ENCODE data around the gene LRRC75B.
"Not testable (repeated sequence)": the region's sequence is repeated elsewhere in the genome, so short reads cannot be mapped to it uniquely, and the experiment has no call there.

LRRC75B gene

DNA sequence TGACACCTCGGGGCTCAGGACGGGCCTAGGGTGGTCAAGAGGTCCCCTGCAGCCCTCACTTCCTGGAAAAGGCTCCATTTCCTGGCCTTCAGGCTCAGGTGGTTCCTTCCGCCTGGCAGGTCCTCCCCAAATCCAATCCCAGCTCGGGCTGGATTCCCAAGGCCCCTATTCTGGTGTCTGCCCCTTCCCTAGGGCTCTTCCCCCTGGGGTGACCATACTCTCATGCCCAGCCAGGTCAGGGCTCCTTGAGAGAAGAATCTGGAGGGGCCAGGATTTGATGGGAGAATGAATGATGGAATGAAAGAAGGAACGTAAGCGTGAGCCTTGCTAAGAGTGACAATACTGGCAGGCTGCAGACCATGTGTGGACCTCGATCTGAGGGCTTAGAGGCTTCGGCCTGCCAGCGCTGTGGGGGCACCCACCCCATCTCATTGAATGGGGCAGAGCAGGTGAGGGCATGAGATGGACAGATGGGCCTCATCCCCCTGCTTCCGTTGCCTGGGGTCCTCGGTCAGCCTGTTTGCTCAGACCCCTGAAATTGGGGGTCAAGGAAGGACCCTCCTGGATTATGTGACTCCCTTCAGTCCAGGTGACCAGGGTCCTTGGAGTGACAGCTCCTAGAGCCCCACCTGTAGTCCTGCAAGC lies 9.4 kb upstream of the LRRC75B start:
- not testable (repeated sequence) for DNase-seq (ENCODE audit: low spot score)

DNA sequence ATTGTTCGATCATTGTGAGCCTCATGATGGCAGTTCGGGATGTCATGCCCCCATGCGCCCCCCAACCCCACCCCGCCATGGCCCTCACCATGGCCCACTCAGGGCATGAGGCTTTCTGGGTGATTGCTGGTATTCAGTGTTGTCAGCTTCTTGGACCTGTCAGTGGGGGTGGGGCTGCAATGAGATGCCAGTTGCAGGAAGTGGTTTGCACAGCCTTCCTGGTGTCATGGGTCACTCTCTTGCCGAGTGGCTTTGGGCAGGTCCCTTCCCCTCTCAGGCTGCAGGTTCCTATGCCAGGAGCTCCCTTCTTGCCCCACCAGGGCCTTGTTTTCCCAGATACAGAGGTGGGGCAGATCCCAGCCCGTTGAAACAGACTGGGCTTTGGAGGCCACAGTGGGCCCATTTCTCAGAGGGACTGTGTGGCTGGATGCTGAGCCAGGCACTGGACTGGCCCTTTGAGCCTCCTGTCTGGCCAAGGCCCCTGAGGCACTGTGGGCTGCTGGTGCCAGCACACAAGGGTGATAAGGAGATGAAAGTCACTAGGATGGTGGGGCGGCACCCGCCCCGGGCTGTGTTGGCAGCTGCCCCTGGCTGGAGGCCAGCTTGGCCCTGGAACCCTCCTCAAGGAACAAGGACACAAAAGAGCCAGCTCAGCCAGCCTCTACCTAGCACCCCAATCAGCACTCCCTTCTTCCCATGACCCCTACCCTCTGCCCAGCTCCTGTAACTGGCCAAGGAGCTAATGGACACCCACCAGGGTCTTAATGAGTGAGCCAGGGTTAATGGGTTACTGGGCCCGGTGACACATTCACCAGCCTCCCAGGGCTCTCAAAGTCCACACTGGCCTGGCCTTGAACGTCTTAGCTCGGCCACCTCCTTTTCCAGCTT lies 8.6 kb upstream of the LRRC75B start:
- DNase-seq (ENCODE audit: low spot score): no peak

DNA sequence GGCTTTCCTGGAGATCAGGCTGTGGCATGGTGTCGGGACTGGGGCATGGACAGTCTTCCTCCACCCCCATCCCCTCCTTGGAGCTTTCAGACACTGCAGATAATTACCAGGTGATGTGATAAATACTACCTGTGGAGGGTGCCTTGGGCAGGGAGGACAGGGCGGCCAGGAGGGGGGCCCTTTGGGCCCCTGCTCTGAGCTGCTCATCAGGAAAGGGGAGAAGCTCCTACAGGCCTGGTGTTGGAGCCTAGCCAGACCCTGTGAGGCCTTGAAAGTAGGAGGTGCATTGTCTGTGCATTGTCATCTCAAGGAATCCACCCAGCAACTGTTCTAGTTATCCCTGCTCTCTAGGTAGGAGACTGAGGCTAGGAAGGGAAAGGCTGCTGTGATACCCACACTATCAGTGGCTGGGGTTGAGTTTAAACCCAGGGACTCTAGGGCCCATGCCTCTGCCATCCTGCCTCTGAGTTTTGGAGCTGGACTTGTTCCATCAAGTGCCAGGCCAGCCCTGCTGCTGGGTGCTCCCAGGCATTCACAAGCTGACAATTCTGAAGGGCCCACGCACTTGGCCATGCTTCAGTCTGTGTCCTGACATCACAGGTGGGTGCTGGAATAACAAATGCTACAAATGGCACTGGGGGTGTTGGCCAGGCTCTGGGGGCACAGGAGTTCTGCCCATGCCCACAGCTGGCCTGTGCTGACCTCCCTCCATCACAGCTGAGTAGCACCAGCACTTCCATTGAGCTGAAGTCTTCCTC lies 7.3 kb upstream of the LRRC75B start:
- DNase-seq (ENCODE audit: low spot score): not testable (repeated sequence)

DNA sequence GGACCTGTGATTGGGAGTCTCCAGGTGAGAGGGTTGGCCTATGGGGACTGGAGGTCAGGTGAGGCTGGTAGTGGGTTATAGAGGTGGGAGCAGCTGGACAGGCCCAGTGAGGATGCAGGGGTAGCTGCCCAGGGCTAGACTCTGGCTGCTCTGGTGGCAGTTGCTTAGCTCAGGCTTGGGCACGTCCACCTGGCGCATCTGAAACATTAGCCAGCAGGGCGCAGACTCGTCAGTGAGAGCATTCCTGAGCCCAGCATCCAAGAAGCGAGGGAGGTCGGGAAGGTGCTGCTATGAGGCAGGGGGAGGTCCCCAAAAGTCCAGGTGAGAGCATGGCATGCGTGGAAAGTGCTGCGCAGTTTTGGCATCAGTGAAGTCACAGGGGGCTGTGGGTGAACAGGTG lies 6.6 kb upstream of the LRRC75B start:
- no peak for DNase-seq (ENCODE audit: low spot score)

DNA sequence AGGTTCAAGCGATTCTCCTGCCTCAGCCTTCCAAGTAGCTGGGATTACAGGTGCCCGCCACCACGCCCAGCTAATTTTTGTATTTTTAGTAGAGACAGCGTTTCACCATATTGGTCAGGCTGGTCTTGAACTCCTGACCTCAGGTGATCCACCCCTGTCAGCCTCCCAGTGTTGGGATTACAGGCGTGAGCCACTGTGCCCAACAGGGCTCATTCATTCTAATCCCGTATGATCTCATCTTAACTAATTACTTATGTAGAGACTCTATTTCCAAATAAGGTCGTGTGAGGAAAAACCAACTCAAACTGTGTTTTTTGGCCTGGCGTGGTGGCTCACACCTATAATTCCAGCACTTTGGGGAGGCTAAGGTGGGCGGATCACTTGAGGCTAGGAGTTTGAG lies 4.2 kb upstream of the LRRC75B start:
- not testable (repeated sequence) for DNase-seq (ENCODE audit: low spot score)

DNA sequence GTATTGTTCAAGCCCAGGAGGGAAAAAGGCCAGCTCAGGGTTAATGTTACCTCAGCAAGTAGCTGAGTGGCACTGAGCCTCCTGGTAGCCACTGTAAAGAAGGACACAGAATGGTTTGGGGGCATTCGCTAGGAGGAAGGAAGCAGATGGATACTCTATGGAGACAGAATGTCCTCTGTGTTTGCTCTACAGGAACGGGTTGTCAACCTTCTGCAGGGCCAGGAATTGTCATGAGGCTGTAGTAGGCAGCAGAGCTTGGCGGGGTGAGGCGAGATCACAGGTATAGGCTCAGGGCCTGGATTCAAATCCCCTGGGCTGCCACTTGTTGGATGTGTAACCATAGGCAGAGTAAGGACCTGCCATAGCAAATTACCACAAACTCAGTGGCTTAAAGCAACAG lies 3.0 kb upstream of the LRRC75B start:
- DNase-seq (ENCODE audit: low spot score): no peak

DNA sequence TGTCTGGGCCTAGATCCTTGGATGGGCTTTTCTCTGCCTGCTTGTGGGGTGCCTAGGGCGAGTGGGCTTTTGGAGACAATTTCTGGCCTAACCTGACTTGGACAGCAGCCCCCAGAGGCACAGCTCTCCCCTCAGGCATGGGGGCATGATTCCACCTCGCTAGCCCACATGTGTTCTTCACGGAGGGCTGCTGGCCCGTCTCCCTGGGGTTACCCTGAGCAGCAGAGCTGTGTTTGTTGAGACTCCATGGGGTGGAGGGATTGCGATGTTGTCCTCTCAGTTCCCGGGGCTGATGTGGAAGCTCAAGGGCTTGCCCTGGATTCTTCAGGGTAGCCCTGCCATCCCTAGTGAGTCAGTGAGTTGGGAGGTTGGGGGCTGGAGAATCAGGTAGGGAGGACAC lies 2.4 kb upstream of the LRRC75B start:
- no peak for DNase-seq (ENCODE audit: low spot score)

DNA sequence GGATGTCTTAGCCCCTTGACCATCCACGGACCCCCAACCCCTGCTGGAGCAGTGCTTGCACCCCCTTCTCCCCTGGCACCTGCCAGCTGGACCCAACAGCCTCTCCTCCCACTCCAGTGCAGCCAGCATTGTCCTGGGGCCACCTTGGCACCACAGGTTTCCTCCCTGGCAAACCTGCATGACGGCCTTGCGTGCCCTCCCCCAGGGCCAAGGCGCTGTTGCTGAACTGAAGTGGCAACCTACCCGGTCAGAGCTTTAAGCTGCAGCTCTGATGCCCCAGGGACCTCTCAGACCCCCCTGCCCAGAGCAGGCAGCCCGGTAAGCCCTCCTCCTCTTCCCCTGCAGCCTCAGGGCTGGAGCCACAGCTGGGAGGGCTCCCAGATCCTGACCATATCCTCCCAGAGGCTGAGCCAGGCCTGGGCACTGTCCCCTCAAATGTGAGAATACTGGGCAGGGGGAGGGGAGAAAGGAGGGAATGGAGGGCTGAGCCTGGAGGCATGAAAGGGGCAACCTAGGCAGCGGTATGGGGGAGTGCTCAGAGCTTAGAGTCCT lies 1.8 kb upstream of the LRRC75B start:
- DNase-seq (ENCODE audit: low spot score): no peak

DNA sequence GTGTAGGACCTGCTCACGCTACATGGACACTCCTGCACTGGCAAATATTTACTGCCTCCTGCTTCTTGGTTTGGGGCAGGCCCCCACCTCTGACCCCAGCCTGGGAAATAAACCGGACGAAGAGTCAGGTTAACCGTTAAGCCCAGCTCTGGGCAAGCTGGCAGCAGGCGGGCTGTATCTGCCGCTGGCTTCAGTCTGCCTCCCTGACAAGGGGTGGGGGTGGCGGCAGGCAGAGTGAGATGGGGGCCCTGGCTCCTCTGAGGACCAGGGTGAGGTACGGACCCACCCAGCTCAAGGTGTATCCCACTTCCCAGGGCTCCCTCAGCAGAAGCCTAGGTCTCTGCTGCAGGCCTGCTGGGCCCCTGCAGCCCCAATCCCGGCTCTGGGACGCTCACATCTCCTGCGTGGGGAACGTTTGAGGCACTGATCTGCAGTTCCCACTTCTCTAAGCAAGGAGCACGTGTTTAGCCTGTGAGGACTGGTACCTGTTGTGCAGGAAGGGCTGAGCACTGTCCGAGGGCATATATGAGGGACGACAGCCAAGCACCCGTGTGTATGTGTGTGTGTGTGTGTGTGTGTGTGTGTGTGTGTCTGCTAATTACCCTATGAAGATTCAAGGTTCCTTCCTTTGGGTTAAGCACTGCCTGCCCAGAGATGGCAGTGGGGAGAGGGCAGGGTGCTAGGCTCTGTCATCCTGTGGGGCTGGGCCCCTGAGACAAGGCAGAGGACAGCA lies 1.1 kb upstream of the LRRC75B start:
- no peak for DNase-seq (ENCODE audit: low spot score)

DNA sequence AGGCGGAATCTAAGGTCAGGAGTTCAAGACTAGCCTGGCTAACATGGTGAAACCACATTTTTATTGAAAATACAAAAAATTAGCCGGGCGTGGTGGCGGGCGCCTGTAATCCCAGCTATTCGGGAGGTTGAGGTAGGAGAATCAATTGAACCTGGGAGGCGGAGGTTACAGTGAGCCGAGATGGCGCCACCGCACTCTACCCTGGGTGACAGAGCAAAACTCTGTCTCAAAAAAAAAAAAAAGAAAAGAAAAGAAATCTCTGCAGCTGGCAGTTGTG lies 624 bp upstream of the LRRC75B start:
- not testable (repeated sequence) for DNase-seq (ENCODE audit: low spot score)

DNA sequence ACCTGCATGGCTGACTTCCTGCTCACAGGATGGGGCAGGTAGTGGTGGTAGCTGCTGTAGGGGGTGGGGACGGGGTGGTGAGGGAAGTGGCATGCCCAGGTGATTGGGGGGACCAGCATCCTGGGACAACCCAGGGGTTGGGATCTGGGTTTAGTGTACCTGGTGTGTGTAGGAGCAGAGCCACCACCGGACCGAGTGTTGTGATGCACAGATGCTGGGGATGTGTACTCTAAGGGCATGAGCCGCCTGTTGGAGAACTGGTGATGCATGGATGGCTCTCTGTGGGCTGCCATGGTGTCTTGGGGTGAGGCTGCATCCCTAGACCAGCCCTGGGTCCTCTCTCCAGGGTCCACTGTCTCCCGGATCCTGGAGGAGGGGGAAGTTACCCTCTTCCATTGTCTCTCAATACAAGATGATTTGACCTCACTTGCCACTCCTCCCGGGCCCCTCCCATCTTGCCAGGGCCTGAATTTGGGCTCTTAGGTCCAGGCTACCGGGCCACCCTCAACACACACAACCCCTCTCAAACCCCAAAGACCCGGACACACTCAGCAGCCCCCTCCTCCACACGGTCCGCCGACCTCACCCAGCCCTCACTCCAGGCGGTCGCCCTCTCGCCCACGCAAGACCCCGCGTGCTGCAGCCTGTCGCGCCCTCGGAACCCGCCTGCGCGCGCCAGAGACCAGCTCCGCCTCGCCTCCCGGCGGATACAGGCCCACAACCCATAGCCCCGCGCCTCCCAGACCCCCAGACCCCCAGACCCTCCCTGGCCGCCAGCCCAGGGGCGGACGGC lies 619 bp downstream of the LRRC75B start:
- no peak for DNase-seq (ENCODE audit: low spot score)

DNA sequence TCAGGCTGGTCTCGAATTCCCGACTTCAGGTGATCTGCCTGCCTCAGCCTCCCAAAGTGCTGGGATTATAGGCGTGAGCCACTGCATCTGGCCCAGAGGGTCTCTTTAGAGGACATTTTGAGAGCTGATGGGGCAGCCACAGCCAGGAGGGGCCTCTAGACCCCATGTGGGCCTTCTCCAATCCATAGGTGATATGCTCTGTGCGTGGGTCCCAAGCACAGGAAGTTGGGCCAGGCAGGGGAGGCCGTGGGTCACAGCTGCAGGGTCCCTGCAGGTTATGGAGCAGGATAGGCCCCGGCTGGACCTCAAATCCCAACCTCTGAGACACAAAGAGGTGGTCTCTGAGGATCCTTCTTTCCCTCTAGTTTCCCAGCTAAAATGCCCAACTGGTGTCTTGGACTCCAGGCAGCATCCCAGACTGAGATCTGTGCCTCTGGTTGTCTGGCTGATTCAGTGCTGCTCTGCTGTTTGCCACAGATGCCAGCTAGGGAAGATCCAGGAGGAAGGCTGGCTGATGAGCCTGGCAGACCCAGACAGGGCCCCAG lies 1.5 kb downstream of the LRRC75B start:
- DNase-seq (ENCODE audit: low spot score): no peak

DNA sequence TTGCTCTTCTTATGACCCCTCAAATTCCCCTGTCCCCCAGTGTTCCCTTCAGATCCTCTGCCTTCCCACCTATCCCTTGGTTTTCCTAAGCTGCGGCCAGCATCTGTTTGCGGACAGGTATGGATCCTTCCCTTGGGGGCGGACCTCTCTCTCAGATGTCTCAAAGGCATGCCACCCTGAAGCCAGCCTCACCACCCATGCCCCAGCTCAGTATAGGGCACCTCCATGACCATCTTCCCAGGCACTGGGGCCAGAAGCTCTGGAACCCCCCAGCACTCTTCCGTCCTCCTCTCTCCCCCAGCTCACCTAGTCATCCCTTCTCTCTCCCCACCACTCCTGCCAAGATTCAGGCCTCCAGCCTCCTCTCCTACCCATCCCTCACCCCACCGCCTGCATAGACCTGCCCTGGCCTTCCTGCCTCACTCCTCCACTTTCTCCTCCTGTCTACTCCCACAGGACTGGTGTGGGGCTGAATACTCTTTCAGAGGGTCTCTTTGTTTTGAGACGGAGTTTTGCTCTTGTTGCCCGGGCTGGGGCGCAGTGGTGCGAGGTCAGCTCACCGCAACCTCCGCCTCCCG lies 2.2 kb downstream of the LRRC75B start:
- no peak for DNase-seq (ENCODE audit: low spot score)

DNA sequence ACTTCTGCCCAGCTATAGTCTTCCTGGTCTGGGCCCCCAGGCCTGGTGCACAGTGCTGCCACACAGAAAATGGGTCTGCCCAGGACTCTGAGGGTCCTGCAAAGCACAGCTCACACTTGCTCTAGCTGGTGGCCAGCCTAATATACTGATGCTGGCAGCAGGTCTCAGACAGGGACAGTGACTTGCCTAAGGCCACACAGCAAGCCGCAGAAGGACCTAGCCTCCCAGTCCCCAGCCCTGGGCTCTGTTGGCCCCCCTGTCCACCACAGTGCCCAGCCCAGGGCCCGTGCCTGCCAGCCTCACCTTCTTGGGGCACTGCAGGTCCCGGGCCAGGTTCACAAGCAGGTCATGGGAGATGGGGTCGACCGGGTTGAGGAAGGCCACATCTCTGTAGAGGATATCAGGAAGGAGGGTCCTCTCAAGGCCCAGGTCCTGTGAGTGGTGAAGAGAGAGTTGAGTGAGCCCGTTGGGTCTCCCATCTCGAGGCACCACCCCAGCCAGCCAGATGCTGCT lies 3.3 kb downstream of the LRRC75B start:
- no peak for DNase-seq (ENCODE audit: low spot score)

DNA sequence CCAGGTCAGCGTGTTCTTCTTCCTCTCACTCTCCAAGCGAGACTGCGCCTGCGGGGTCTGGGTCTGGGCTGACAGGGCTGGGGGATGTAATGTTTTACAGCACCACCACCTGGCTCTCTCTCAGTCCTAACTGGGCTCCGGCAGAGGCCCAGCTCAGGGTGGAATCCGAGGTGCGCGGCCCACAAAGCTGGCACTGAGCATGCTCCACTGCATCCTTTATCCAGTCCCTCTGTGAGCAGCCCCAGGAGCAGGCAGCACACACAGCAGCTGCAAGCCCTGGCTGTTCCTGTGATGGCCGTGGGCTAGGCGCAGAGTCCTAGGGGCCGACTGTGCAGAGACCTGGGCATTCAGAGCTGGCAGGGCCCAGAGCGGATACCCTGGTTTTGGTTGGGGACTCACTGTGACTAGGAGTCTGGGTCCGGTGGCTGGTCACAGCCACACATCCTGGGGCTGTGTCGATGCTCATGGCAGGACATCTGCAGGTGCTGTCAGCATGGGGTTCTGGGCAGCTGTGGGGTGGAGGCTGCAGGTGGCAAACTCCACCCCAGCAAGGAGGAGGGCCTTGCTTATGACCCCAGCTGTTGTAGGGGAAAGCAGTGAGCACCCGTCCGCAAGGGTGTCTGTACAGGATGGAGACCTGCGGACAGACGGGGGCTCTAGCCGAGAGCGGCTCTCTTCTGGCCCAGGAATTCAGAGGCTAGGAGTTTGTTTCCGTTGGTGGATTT lies 4.0 kb downstream of the LRRC75B start:
- DNase-seq (ENCODE audit: low spot score): peak; percentile 76

DNA sequence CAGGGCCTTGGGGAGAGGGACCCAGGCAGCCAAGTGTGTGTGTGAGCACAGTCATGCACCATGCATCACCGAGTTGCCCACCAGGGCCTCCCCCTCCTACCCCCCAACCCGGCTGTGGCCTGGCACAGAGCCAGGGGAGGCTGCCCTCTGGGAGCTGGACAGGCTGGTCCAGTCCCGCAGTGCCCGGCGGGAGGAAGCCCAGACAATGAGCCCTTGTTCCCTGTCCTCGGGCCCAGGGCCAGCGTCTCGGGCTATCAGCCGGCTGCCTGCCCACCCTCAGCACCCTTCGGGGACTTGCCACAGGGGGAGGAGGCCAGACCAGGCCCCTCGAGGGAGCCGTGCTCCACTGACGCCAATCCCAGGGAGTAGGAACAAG lies 4.5 kb downstream of the LRRC75B start:
- DNase-seq (ENCODE audit: low spot score): no peak

DNA sequence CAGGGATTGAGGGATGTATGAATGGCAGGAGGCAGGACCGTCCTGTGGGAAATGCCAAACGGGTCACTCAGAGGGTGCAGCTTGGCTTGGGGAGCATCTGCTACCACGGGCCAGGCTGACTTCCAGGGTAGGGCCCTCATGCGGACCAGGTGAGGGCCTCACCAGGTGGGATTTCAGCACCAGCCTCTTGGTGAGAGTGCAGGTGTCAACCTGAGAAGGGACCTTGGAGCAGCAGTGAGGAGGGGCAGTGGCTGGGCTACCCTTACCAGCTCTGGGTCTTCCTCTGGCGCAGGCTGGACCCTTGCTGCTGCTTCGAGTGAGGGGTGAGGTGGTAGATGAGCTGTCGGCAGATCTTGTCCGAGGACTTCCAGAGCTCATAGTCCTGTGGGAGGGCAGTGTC lies 4.9 kb downstream of the LRRC75B start:
- no peak for DNase-seq (ENCODE audit: low spot score)

DNA sequence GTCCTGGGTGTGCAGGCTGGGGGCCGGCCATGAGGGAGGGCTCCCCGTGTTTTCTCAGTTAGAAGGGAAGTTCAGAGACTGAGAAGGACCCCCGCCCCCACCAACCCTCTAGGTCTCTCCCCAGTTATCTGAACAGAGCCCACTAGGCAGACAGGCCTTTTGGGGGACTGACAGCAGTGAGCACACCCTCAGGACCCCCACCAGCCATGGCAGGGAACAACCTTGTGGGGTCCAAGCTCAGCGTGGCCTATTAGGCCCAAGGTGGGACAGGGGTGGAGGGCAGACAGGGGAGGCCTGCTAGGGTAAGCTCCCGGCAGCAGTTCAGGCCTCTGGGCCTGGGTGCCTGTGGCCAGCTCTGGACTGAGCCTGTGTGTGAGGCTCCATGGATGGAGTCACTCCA lies 5.6 kb downstream of the LRRC75B start:
- no peak for DNase-seq (ENCODE audit: low spot score)

DNA sequence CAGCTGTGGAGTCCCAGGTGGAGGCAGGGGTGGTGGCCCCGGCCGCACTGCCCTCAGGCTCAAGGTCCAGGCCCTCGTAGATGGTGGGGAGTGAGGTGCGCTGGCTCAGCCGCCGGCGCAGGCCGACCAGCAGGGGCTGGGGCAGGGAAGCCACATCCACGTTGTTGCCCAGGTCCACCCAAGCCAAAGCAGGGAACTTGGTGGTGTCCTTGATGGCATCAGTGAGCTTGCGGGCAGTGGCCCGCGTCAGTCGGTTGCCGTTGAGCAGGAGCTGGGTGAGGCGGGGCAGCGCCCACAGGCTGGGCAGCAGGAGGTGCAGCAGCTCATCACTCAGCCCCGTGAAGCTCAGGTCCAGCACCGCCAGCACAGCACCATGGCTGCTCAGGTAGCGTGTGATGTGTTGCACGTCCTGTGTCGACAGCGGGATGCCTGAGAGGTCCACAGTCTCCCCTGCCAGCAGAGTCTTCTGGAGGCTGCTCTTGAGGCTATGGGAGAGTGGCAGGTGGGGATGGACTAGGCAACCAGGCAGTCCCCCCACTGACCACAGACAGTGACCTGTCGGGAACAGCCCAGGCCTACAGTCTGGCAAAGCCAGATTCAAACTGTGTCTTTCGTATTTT lies 6.8 kb downstream of the LRRC75B start:
- no peak for DNase-seq (ENCODE audit: low spot score)
